DOHH2 (cell line): Measurements from ENCODE around the gene STARD13.

Experiments
- EZH2phosphoT487 ChIP-seq: fragments of 200-600 bp; sonication (generic); IDR thresholded peaks from 2 replicates; pipeline ENCODE4 v1.6.1; 2017; ENCODE audit warnings: borderline replicate concordance, mild to moderate bottlenecking, antibody characterized with exemption, low read length, moderate library complexity, mixed read lengths
- TF ChIP-seq, protein P1 (sequence below): fragments of 200-600 bp; sonication (generic); IDR thresholded peaks from one replicate; pipeline ENCODE4 v1.5.1; 2014; ENCODE audit warnings: antibody characterized with exemption, mild to moderate bottlenecking, low read depth, low read length; ENCODE audit not compliant: poor library complexity, severe bottlenecking

DNA sequence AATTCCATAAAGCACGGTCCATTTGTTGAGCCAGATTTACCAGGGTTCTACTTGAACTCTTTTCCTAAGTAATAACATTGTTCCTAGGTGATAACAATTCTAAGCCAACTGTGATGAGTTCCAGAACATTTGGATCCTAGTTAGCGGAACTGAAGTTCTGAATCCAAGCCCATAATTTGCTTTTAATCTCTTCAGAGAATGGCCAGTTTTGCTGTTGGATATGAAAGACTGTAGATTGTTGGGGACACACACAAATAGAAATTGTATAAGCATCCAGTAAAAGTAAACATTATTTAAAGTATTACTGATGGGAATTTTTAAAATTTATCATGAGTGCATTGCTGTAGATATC, 27.3 kb upstream of the STARD13 start:
- TF ChIP-seq, protein P1, sequence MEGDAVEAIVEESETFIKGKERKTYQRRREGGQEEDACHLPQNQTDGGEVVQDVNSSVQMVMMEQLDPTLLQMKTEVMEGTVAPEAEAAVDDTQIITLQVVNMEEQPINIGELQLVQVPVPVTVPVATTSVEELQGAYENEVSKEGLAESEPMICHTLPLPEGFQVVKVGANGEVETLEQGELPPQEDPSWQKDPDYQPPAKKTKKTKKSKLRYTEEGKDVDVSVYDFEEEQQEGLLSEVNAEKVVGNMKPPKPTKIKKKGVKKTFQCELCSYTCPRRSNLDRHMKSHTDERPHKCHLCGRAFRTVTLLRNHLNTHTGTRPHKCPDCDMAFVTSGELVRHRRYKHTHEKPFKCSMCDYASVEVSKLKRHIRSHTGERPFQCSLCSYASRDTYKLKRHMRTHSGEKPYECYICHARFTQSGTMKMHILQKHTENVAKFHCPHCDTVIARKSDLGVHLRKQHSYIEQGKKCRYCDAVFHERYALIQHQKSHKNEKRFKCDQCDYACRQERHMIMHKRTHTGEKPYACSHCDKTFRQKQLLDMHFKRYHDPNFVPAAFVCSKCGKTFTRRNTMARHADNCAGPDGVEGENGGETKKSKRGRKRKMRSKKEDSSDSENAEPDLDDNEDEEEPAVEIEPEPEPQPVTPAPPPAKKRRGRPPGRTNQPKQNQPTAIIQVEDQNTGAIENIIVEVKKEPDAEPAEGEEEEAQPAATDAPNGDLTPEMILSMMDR: no peak
- TF ChIP-seq EZH2phosphoT487: no peak
